Fibroblast of lung (primary cell): Measurements from ENCODE around the gene MED7. TPM values are rescaled to one million over a fixed set of nuclear protein-coding genes. Genes with fewer than 3 reads are reported as not detected.

Experiments
- DNase-seq, 2 donors: peaks; one replicate each; pipeline versions ENCODE4 v3.0.0 to v3.0.0-alpha.2; 2010; ENCODE audit warnings: low read depth in 2 of 2
- H2AFZ ChIP-seq: 2 replicates; pipeline ENCODE4 v1.5.1; 2012; ENCODE audit warnings: low read length, control low read depth, inconsistent platforms
- H3K27ac ChIP-seq: 2 replicates; pipeline ENCODE4 v1.5.1; 2011; ENCODE audit warnings: low read length, control low read depth; ENCODE audit not compliant: insufficient read depth
- H3K27me3 ChIP-seq: 2 replicates; pipeline ENCODE4 v1.5.1; 2011; ENCODE audit warnings: mild to moderate bottlenecking, low read length; ENCODE audit not compliant: control insufficient read depth, insufficient read depth
- H3K36me3 ChIP-seq: 2 replicates; pipeline ENCODE4 v1.5.1; 2011; ENCODE audit warnings: low read length; ENCODE audit not compliant: control insufficient read depth, insufficient read depth
- H3K4me1 ChIP-seq: 2 replicates; pipeline ENCODE4 v1.5.1; 2011; ENCODE audit warnings: low read length; ENCODE audit not compliant: control insufficient read depth, insufficient read depth; ENCODE audit errors: extremely low read depth
- H3K4me2 ChIP-seq: 2 replicates; pipeline ENCODE4 v1.5.1; 2011; ENCODE audit warnings: low read length, control low read depth; ENCODE audit not compliant: insufficient read depth; ENCODE audit errors: extremely low read depth
- H3K4me3 ChIP-seq, 4 experiments: fragments of 200-600 bp in 1 of 4; sonication (generic) in 1 of 4; replicated peaks in 1 of 4; 2 replicates each; pipeline ENCODE4 v1.5.1; 2011 to 2016; ENCODE audit warnings: low read length in 4 of 4, low read depth in 3 of 4, mild to moderate bottlenecking in 3 of 4, control low read depth in 2 of 4, inconsistent platforms in 1 of 4, mixed read lengths in 1 of 4; ENCODE audit not compliant: insufficient read depth in 1 of 4; ENCODE audit errors: control extremely low read depth in 1 of 4
- H3K79me2 ChIP-seq: 2 replicates; pipeline ENCODE4 v1.5.1; 2012; ENCODE audit warnings: mild to moderate bottlenecking, low read length, inconsistent platforms; ENCODE audit not compliant: control insufficient read depth, insufficient read depth
- H3K9ac ChIP-seq: 2 replicates; pipeline ENCODE4 v1.5.1; 2011; ENCODE audit warnings: mild to moderate bottlenecking, low read length, control low read depth; ENCODE audit not compliant: insufficient read depth
- H3K9me3 ChIP-seq: 2 replicates; pipeline ENCODE4 v1.5.1; 2012; ENCODE audit warnings: low read depth, low read length; ENCODE audit not compliant: control insufficient read depth, insufficient read depth
- H4K20me1 ChIP-seq: 2 replicates; pipeline ENCODE4 v1.5.1; 2011; ENCODE audit warnings: low read length; ENCODE audit not compliant: control insufficient read depth, insufficient read depth; ENCODE audit errors: extremely low read depth
- CTCF ChIP-seq, 2 donors: IDR thresholded peaks in 1 of 2; conservative IDR thresholded peaks in 1 of 2; 1 replicate in 1 of 2; 2 replicates in 1 of 2; pipeline ENCODE4 v1.5.1; 2011 to 2012; ENCODE audit warnings: low read length in 2 of 2, control low read depth in 1 of 2, inconsistent platforms in 1 of 2, low read depth in 1 of 2, mild to moderate bottlenecking in 1 of 2
- EZH2 ChIP-seq: IDR thresholded peaks from 2 replicates; pipeline ENCODE4 v1.5.1; 2012; ENCODE audit warnings: low read length, control low read depth, mild to moderate bottlenecking; ENCODE audit errors: missing control alignments
- polyA plus RNA-seq, 2 donors: library from polyadenylated mRNA; depleted of rRNA in 1 of 2; stranded (reverse) in 1 of 2; unstranded in 1 of 2; fragments of >200 nt; gene quantifications; 2 replicates each; pipeline ENCODE4 v1.2.1, GENCODE V29; 2011 to 2012; ENCODE audit warnings: missing spikeins in 1 of 2
- total RNA-seq: library from RNA; depleted of rRNA; stranded (reverse); fragments of >200 nt; gene quantifications from 2 replicates; pipeline ENCODE4 v1.2.1, GENCODE V29; 2014

The MED7 gene
- total and polyA plus RNA-seq, 2 donors (not counting 1 experiment from before 2014, with no cell fraction given): 11.4 to 17.5 TPM

GRCh38 chr5:157166214-157167213 lies 23.8 kb upstream of the MED7 start, which contains the start of gene GARIN3:
Gene GARIN3 (minus strand): TSS chr5:157166264. CDS start chr5:157166168, 96 bp downstream.
- no peak within 1 kb of the TSS for H3K4me3 ChIP-seq
- H2AFZ ChIP-seq: no peak within 1 kb of the TSS
- TF ChIP-seq EZH2: no peak
- no peak for TF ChIP-seq CTCF (conservative IDR thresholded peaks at IDR 0.05 in 1 of 2, IDR thresholded peaks at IDR 0.05 in 1 of 2; ENCODE audit: low read depth in 1 of 2, low read length in 2 of 2)
- no peaks in the 10 kb centered on the region for H3K79me2 ChIP-seq
- H3K36me3 ChIP-seq: no peaks in the 10 kb centered on the region
- H3K9ac ChIP-seq: no peak within 1 kb of the TSS
- no peaks in the 10 kb centered on the region for H4K20me1 ChIP-seq
- H3K9me3 ChIP-seq: no peaks in the 10 kb centered on the region
- no peak within 1 kb of the TSS for H3K27ac ChIP-seq
- H3K27me3 ChIP-seq: no peaks in the 10 kb centered on the region
- H3K4me1 ChIP-seq: no peaks in the 10 kb centered on the region
- H3K4me2 ChIP-seq: no peak within 1 kb of the TSS
- DNase-seq: no peak

GRCh38 chr5:157165668-157166067 lies 23.0 kb upstream of the MED7 start:
- H3K9ac ChIP-seq: no peak overlapping the region
- H3K79me2 ChIP-seq: no peaks in the 10 kb centered on the region
- H3K4me1 ChIP-seq: no peaks in the 10 kb centered on the region
- no peak overlapping the region for H3K4me3 ChIP-seq
- H2AFZ ChIP-seq: no peak overlapping the region
- no peaks in the 10 kb centered on the region for H3K36me3 ChIP-seq
- H3K4me2 ChIP-seq: no peak overlapping the region
- TF ChIP-seq CTCF (conservative IDR thresholded peaks at IDR 0.05 in 1 of 2, IDR thresholded peaks at IDR 0.05 in 1 of 2; ENCODE audit: low read depth in 1 of 2, low read length in 2 of 2) (no peak), EZH2 (no peak)
- no peak for DNase-seq
- H3K27ac ChIP-seq: no peak overlapping the region
- no peaks in the 10 kb centered on the region for H4K20me1 ChIP-seq
- no peaks in the 10 kb centered on the region for H3K27me3 ChIP-seq
- H3K9me3 ChIP-seq: no peaks in the 10 kb centered on the region

GRCh38 chr5:157165261-157165660 lies 22.6 kb upstream of the MED7 start:
- TF ChIP-seq CTCF (conservative IDR thresholded peaks at IDR 0.05 in 1 of 2, IDR thresholded peaks at IDR 0.05 in 1 of 2; ENCODE audit: low read depth in 1 of 2, low read length in 2 of 2) (no peak), EZH2 (no peak)
- no peaks in the 10 kb centered on the region for H3K79me2 ChIP-seq
- H2AFZ ChIP-seq: no peak overlapping the region
- H3K36me3 ChIP-seq: no peaks in the 10 kb centered on the region
- no peak overlapping the region for H3K9ac ChIP-seq
- no peaks in the 10 kb centered on the region for H3K9me3 ChIP-seq
- H4K20me1 ChIP-seq: no peaks in the 10 kb centered on the region
- no peak for DNase-seq
- H3K27me3 ChIP-seq: no peaks in the 10 kb centered on the region
- no peak overlapping the region for H3K27ac ChIP-seq
- no peak overlapping the region for H3K4me2 ChIP-seq
- H3K4me3 ChIP-seq: no peak overlapping the region
- no peaks in the 10 kb centered on the region for H3K4me1 ChIP-seq
